K562 (cell line): Measurements from ENCODE around the gene HRCT1. TPM values are rescaled to one million over a fixed set of nuclear protein-coding genes. Genes with fewer than 3 reads are reported as not detected.
A peak's percentile ranks its signal among the peaks of the same experiment; 100 is the strongest.

Experiments
- CBX2 ChIP-seq: fragments of 200-600 bp; sonication (generic); IDR thresholded peaks from one replicate; pipeline ENCODE4 v1.6.1; 2012; ENCODE audit warnings: mild to moderate bottlenecking, low read length, inconsistent platforms; ENCODE audit not compliant: insufficient read depth, poor library complexity, severe bottlenecking
- CHD2 ChIP-seq: IDR thresholded peaks from 2 replicates; pipeline ENCODE4 v1.6.1; 2011; ENCODE audit warnings: low read depth, low read length
- EP400 ChIP-seq: fragments of 450-650 bp; IDR thresholded peaks from 2 replicates; pipeline ENCODE4 v1.6.1; 2017; ENCODE audit warnings: antibody characterized with exemption, mild to moderate bottlenecking, moderate library complexity
- ESRRA ChIP-seq: fragments of 450-650 bp; IDR thresholded peaks from 2 replicates; pipeline ENCODE4 v1.6.1; 2014; ENCODE audit warnings: low read depth, mild to moderate bottlenecking, moderate library complexity, borderline replicate concordance
- ETV6 ChIP-seq, 3 experiments: fragments of 150-350 bp in 1 of 3; sonication (generic) in 1 of 3; formaldehyde crosslinking in 1 of 3; IDR thresholded peaks; 2 replicates each; pipeline versions ENCODE4 v1.6.1 to v1.8.0; 2014 to 2022; ENCODE audit warnings: borderline replicate concordance in 2 of 3, low read depth in 2 of 3, antibody characterized with exemption in 1 of 3, low read length in 1 of 3, mild to moderate bottlenecking in 1 of 3, missing genetic modification reagents in 1 of 3
- FOSL1 ChIP-seq: fragments of 200-800 bp; sonication (Bioruptor generic); conservative IDR thresholded peaks from 2 replicates; pipeline ENCODE4 v1.6.1; 2016; ENCODE audit warnings: missing genetic modification characterization, missing compliant biosample characterization
- FOXA3 ChIP-seq, 2 experiments: fragments of 450-650 bp in 1 of 2; sonication (generic) in 1 of 2; formaldehyde crosslinking; IDR thresholded peaks in 1 of 2; conservative IDR thresholded peaks in 1 of 2; 2 replicates each; pipeline versions ENCODE4 v1.4.0 to v1.8.0; 2020 to 2022; ENCODE audit warnings: mild to moderate bottlenecking in 2 of 2, missing genetic modification reagents in 1 of 2
- FOXK2 ChIP-seq, 2 experiments: fragments of 450-650 bp; IDR thresholded peaks in 1 of 2; conservative IDR thresholded peaks in 1 of 2; 2 replicates each; pipeline ENCODE4 v1.6.1; 2016; ENCODE audit warnings: low read depth in 2 of 2, mild to moderate bottlenecking in 1 of 2
- HOMEZ ChIP-seq: fragments of 250-450 bp; sonication (Bioruptor Pico); IDR thresholded peaks from 2 replicates; pipeline ENCODE4 v1.4.0; 2020; ENCODE audit warnings: mild to moderate bottlenecking, moderate library complexity
- JUND ChIP-seq, 2 experiments: IDR thresholded peaks; 2 replicates in 1 of 2; 3 replicates in 1 of 2; pipeline ENCODE4 v1.6.1; 2011; ENCODE audit warnings: borderline replicate concordance in 2 of 2, low read depth in 2 of 2, low read length in 2 of 2, improper control_type of control experiment in 1 of 2, missing biosample characterization in 1 of 2, missing genetic modification characterization in 1 of 2, missing genetic modification reagents in 1 of 2
- KAT8 ChIP-seq: fragments of 450-650 bp; IDR thresholded peaks from 2 replicates; pipeline ENCODE4 v1.6.1; 2016; ENCODE audit warnings: low read depth, mild to moderate bottlenecking
- KLF10 ChIP-seq: fragments of 250-450 bp; sonication (Bioruptor Pico); IDR thresholded peaks from 2 replicates; pipeline ENCODE4 v1.6.1; 2021; ENCODE audit warnings: matching md5 sums
- KLF16 ChIP-seq: IDR thresholded peaks from 2 replicates; pipeline ENCODE4 v1.6.1; 2016; ENCODE audit warnings: antibody characterized with exemption
- PATZ1 ChIP-seq: fragments of 250-450 bp; sonication (Bioruptor Pico); IDR thresholded peaks from 2 replicates; pipeline ENCODE4 v1.5.0; 2020; ENCODE audit warnings: mild to moderate bottlenecking, borderline replicate concordance
- RBM14 ChIP-seq: fragments of 200-400 bp; formaldehyde crosslinking; IDR thresholded peaks from 2 replicates; pipeline ENCODE4 v1.6.1; 2018; ENCODE audit warnings: low read depth, mild to moderate bottlenecking, low read length, moderate library complexity, borderline replicate concordance; ENCODE audit not compliant: insufficient read depth
- RBM15 ChIP-seq: fragments of 200-400 bp; formaldehyde crosslinking; IDR thresholded peaks from 2 replicates; pipeline ENCODE4 v1.6.1; 2018; ENCODE audit warnings: mild to moderate bottlenecking, low read length, moderate library complexity; ENCODE audit not compliant: insufficient read depth
- RFX1 ChIP-seq: fragments of 450-650 bp; IDR thresholded peaks from 2 replicates; pipeline ENCODE4 v1.6.1; 2016; ENCODE audit warnings: mild to moderate bottlenecking, moderate library complexity
- SIRT6 ChIP-seq: IDR thresholded peaks from one replicate; pipeline ENCODE4 v1.6.1; 2012; ENCODE audit warnings: low read depth, mild to moderate bottlenecking, control low read depth, inconsistent platforms, low read length, moderate library complexity
- TBP ChIP-seq: optimal IDR thresholded peaks from 2 replicates; pipeline ENCODE3; 2011; ENCODE audit warnings: low read depth, low read length, improper control_type of control experiment
- TEAD2 ChIP-seq: fragments of 450-650 bp; IDR thresholded peaks from 2 replicates; pipeline ENCODE4 v1.6.1; 2016; ENCODE audit warnings: missing genetic modification characterization, control low read depth, missing compliant biosample characterization
- WHSC1 ChIP-seq: IDR thresholded peaks from one replicate; pipeline ENCODE4 v1.6.1; 2012; ENCODE audit warnings: low read length, control low read depth, inconsistent platforms
- ZBTB33 ChIP-seq: sonication (generic); formaldehyde crosslinking; IDR thresholded peaks from 2 replicates; pipeline ENCODE4 v1.8.1; 2023; ENCODE audit warnings: mild to moderate bottlenecking, missing genetic modification reagents
- polyA plus RNA-seq, 8 experiments: library from polyadenylated mRNA; depleted of rRNA in 4 of 8; stranded (reverse) in 5 of 8; unstranded in 3 of 8; fragments of >200 nt; fragmentation: Nextera tagmentation in 2 of 8; fragmentation: Illumina TruSeq in 1 of 8; extraction: Ambion mirVana in 2 of 8; extraction: Trizol in 1 of 8; gene quantifications; 2 replicates each; pipeline versions ENCODE4 v1.2.1 to v1.2.3, GENCODE V29; 2011 to 2014; ENCODE audit warnings: inconsistent platforms in 1 of 8, missing spikeins in 1 of 8
- total RNA-seq, 7 experiments: library from RNA; depleted of rRNA in 6 of 7; stranded (reverse); fragments of >200 nt in 6 of 7; fragmentation: Illumina TruSeq in 2 of 7; extraction: Trizol in 2 of 7; gene quantifications; 2 replicates each; pipeline versions ENCODE4 v1.2.1 to v1.2.3, GENCODE V29; 2011 to 2021; ENCODE audit warnings: low replicate concordance in 1 of 7

The HRCT1 gene
- total and polyA plus RNA-seq, 9 of the 15 experiments (the other 6 are each of a cell fraction or from before 2014, with no cell fraction given), result 0.40 TPM; not detected in 8

GRCh38 chr9:35914301-35914807, 8.4 kb downstream of the HRCT1 start (continued):
- no peak for TF ChIP-seq HOMEZ (CRISPR knock-in tag)
- TF ChIP-seq EP400, result peak; percentile 51
- TF ChIP-seq TEAD2, result peak; percentile 44; the same call in 1 of the 2 replicates
- TF ChIP-seq ESRRA, result peak; percentile 99
- 0 out of 4 replicates have a peak, but pooled peaks of 1 of the 2 experiments have one; percentile 44 for TF ChIP-seq ETV6 (IDR thresholded peaks at IDR 0.05; ENCODE audit: borderline replicate concordance in 1 of 2, low read depth in 2 of 2, low read length in 1 of 2)
- no peak for TF ChIP-seq ETV6 (CRISPR knock-in tag; IDR thresholded peaks at IDR 0.05; ENCODE audit: borderline replicate concordance)
- TF ChIP-seq WHSC1, result no peak
- no peak for TF ChIP-seq CHD2
- no peak for TF ChIP-seq FOXA3 (CRISPR knock-in tag; conservative IDR thresholded peaks at IDR 0.05 in 1 of 2, IDR thresholded peaks at IDR 0.05 in 1 of 2)
- TF ChIP-seq RBM15, result no peak
- peak; percentile 55 for TF ChIP-seq TBP
- no peak for TF ChIP-seq KLF16
- TF ChIP-seq CBX2, result no peak
- no peak for TF ChIP-seq KLF10 (CRISPR knock-in tag)
- no peak for TF ChIP-seq ZBTB33
- no peak for TF ChIP-seq RFX1
- no peak for TF ChIP-seq PATZ1 (CRISPR knock-in tag)
- no peak for TF ChIP-seq KAT8
- peak; percentile 54; the same call in 1 of the 2 replicates for TF ChIP-seq JUND (IDR thresholded peaks at IDR 0.05; ENCODE audit: borderline replicate concordance, low read depth, low read length)
- peak; percentile 67; the same call in 2 of the 3 replicates for TF ChIP-seq JUND (tag; IDR thresholded peaks at IDR 0.05; ENCODE audit: borderline replicate concordance, low read depth, low read length)
- TF ChIP-seq RBM14, result no peak
- peak; percentile 55 to 64; a peak in 3 of 4 replicates for TF ChIP-seq FOXK2 (conservative IDR thresholded peaks at IDR 0.05 in 1 of 2, IDR thresholded peaks at IDR 0.05 in 1 of 2; ENCODE audit: low read depth in 2 of 2)
- 0 out of 2 replicates have a peak, but pooled peaks have one; percentile 21 for TF ChIP-seq FOSL1 (tag)
- TF ChIP-seq SIRT6, result no peak
